AG09319 (cell line): ENCODE measurements around the gene GLIS1.

Source experiments
- DNase-seq: peaks from one replicate; pipeline ENCODE4 v3.0.0-alpha.2; 2010; ENCODE audit warnings: low read depth; ENCODE audit errors: extremely low read depth
- CTCF ChIP-seq: IDR thresholded peaks from 2 replicates; pipeline ENCODE4 v1.5.1; 2011; ENCODE audit warnings: low read depth, mild to moderate bottlenecking, inconsistent platforms, low read length, moderate library complexity

GLIS1 gene

GRCh38 chr1:53688381-53689102 lies 50.4 kb downstream of the GLIS1 start:
- TF ChIP-seq CTCF = no peak
- no peak for DNase-seq

GRCh38 chr1:53687901-53688300 lies 51.1 kb downstream of the GLIS1 start:
- no peak for DNase-seq
- TF ChIP-seq CTCF = no peak

- no peak for DNase-seq
- TF ChIP-seq CTCF = no peak
Measured at GRCh38 chr1:53687426-53687825, 51.5 kb downstream of the GLIS1 start.

DNA sequence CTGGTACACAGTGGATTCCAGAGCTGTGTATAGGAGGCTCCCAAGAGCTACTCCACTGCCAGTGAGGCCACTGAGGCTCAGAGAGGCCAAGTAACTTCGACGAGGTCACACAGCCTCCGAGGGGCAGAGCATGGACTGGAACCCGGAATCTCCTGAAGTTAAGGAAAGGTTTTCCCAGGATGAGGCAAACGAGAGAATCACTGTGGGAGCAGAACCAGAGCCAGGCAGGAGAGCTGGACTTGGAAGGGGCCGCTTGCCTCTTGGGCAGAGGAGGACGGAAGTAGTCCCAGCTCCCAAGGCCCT lies 52.0 kb downstream of the GLIS1 start:
- DNase-seq = no peak
- no peak for TF ChIP-seq CTCF

DNA sequence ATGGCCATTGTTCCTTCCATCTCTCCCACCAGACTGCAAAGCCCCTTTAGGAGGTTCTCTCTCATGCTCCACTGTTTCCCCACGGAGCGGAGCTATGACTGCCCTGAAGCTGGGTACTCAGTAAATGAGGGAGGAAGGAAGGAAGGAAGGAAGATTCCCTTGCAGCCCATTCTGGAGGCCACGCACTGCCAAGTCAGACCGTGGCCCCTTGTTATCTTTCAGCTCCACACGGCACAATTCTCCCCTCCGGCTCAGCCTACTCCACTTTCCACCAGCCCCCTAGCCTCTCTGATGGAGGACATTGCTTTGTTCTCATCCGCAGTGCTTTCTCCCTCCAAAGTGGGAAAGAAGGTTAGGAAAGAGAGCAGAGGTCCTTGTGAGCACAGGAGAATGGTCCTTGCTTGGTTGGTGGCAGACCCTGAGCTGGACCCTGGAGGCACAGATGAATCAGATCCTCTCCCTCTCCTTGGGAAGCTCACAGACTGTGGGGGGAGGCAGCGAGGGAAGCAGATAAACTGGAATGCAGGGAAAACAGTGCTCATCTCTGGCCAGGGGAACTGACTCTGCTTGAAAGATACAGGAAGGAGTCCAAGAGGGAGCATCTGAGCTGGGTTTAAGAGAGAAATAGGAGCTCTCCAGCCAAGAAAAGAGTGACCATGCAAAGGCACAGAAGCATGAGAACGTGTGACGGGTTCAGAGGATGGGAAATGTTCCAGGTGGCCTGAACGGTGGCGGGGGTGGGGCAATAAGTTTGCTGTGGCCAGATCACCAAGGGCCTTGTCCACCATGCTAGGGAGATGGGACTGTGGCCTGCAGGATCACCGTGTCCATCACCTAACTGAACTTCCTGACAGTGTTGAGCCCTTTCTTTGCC lies 52.6 kb downstream of the GLIS1 start:
- TF ChIP-seq CTCF = no peak
- no peak for DNase-seq

DNA sequence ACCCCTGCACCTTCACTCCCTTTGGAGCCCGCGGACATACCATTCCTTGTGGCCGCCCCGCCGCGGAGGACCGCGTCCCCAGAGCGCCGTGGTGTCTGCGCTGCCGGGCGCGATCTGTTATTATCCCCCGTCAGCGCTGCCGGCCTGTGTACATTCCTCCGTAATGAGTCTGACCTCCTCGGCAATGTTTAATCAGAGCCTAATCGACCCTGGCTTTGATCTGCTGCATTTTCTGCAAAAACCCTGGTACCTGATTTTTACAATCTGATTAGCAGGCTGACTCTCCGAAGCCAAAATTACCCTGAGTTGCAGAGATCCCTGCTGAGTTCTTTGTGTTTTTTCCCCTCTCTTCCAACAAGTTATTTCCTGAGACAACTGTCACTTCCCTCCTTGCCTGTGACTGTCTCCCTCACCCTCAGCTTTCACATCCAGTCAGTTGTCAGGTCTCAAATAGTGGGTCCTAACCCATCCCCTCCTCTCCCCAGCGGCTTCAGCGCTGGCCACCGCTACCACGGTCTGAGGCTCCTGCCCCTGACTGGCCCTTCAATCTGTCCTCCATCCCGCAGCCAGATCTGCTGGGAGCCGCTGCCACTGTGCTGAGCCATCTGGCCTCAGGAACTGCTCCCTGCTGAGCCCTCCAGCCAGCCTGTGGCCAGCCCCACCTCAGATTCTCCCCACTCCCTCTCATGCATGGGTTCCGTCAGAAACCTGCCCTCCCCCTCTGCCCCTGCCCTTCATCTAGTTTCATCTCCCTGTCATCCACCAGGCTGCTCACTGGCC lies 53.5 kb downstream of the GLIS1 start:
- no peak for DNase-seq
- no peak for TF ChIP-seq CTCF

- no peak for DNase-seq
Measured at GRCh38 chr1:53684741-53685140, 54.2 kb downstream of the GLIS1 start.

More at GRCh38 chr1:53684741-53685140, 54.2 kb downstream of the GLIS1 start:
- no peak for TF ChIP-seq CTCF
